GM06990 (cell line): Measurements from ENCODE around the gene MYO16.

ENCODE experiments used
- DNase-seq: peaks from one replicate; pipeline ENCODE4 v3.0.0-alpha.2; 2011; ENCODE audit not compliant: insufficient read length; ENCODE audit errors: extremely low read depth
- H3K27me3 ChIP-seq: replicated peaks from 2 replicates; pipeline ENCODE4 v1.6.0; 2011; ENCODE audit warnings: low read length; ENCODE audit not compliant: control insufficient read depth, insufficient read depth
- H3K36me3 ChIP-seq: 2 replicates; pipeline ENCODE4 v1.5.1; 2011; ENCODE audit warnings: low read length; ENCODE audit not compliant: control insufficient read depth, insufficient read depth
- H3K4me3 ChIP-seq: replicated peaks from 2 replicates; pipeline ENCODE4 v1.5.1; 2011; ENCODE audit warnings: low read depth, mild to moderate bottlenecking, control low read depth, low read length
- TF ChIP-seq, protein P1 (sequence below): IDR thresholded peaks from 2 replicates; pipeline ENCODE4 v1.5.1; 2011; ENCODE audit warnings: low read length, control low read depth, mild to moderate bottlenecking, inconsistent platforms; ENCODE audit not compliant: insufficient read depth, poor library complexity, severe bottlenecking

The MYO16 gene

DNA sequence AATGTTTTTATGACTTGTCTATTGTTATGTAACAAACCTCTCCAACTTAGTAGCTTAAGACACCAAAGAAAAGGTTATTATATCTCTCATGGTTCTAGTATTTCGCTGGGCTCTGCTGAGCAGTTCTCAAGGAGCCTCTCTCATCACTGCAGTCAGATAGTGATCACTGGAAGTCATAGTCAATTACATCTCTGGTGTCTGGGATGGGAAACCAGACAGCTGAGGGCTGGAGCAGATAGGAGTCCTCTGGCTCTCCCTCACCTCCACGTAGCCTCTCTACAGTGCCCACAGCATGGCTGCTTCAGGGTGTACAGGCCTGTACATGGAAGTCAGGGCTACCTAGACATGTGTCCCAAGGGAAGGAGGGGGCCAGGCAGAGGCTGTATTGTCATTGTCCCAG is 507.5 kb downstream of the MYO16 start:
- no peaks in the 10 kb centered on the region for H3K36me3 ChIP-seq
- H3K4me3 ChIP-seq, result no peak overlapping the region
- no peak for DNase-seq
- H3K27me3 ChIP-seq, result no peaks in the 10 kb centered on the region
- TF ChIP-seq, protein P1, sequence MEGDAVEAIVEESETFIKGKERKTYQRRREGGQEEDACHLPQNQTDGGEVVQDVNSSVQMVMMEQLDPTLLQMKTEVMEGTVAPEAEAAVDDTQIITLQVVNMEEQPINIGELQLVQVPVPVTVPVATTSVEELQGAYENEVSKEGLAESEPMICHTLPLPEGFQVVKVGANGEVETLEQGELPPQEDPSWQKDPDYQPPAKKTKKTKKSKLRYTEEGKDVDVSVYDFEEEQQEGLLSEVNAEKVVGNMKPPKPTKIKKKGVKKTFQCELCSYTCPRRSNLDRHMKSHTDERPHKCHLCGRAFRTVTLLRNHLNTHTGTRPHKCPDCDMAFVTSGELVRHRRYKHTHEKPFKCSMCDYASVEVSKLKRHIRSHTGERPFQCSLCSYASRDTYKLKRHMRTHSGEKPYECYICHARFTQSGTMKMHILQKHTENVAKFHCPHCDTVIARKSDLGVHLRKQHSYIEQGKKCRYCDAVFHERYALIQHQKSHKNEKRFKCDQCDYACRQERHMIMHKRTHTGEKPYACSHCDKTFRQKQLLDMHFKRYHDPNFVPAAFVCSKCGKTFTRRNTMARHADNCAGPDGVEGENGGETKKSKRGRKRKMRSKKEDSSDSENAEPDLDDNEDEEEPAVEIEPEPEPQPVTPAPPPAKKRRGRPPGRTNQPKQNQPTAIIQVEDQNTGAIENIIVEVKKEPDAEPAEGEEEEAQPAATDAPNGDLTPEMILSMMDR, result no peak

DNA sequence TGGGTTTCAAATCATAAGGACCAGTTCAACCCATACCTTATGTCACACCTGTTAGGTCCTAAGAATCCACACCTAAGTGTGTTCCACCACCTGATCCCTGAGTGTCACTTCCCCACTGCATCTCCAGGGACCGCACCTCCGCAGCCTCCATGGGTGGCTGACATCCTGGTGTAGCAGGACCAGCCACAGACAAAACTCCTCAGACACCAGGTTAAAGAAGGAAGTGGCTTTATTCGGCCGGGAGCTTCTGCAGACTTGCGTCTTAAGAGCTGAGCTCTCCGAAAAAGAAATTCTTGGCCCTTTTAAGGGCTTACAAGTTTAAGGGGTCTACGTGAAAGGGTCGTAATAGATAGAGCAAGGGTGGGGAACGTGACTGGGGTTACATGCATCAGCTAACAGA is 509.9 kb downstream of the MYO16 start:
- H3K36me3 ChIP-seq, result no peaks in the 10 kb centered on the region
- no peaks in the 10 kb centered on the region for H3K27me3 ChIP-seq
- no peak overlapping the region for H3K4me3 ChIP-seq
- no peak for DNase-seq
- TF ChIP-seq, protein P1, result no peak

DNA sequence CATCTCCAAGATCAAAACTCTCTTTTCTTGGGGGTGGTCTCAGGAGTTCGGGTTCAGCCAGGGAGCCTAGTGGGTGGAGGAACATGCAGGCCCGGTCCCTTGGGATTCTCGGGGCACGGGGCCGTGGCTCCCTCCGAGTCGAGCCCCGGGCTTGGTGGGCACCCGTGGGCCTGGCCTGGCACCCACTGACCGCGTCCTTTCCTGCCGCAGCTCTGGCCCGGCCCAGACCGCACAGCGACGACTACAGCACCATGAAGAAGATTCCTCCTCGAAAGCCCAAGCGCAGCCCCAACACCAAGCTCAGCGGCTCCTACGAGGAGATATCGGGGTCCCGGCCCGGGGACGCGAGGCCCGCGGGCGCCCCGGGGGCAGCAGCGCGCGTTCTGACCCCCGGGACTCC is 510.6 kb downstream of the MYO16 start:
- H3K4me3 ChIP-seq, result no peak overlapping the region
- no peak for DNase-seq
- no peaks in the 10 kb centered on the region for H3K36me3 ChIP-seq

GRCh38 chr13:109140479-109141349 is 511.3 kb downstream of the MYO16 start:
- no peaks in the 10 kb centered on the region for H3K27me3 ChIP-seq
- H3K36me3 ChIP-seq, result no peaks in the 10 kb centered on the region
- TF ChIP-seq, protein P1, result no peak
- DNase-seq, result no peak
- H3K4me3 ChIP-seq, result no peak overlapping the region

More for the DNA sequence above, 510.6 kb downstream of the MYO16 start:
- TF ChIP-seq, protein P1, result no peak
- no peaks in the 10 kb centered on the region for H3K27me3 ChIP-seq

DNA sequence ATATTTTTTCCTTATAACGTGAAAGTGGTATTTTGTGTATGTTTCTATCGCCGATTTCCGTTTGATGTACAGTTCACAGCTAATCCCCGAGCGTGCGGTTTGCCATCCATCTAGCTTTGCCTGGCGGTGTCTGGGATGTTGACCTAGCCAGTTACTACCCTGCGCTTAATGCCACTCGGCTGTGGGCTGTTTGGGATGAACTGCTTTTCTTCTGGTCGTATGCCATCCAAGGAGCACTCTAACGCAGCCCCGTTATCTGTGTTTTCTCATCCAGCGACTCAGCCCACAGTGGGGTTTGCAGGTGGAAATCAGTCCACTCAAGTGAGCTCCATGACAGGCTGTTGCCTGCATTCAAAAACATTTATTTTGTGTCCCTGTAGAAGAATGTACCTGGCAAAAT is 512.3 kb downstream of the MYO16 start:
- TF ChIP-seq, protein P1, result no peak
- DNase-seq, result no peak
- no peaks in the 10 kb centered on the region for H3K36me3 ChIP-seq
- H3K4me3 ChIP-seq, result no peak overlapping the region
- H3K27me3 ChIP-seq, result no peaks in the 10 kb centered on the region
